Lower leg skin (tissue), 3 donors: Measurements from ENCODE around the gene SVBP.

ENCODE experiments used
- CTCF ChIP-seq, 3 donors: fragments of 450-650 bp; IDR thresholded peaks; one replicate each; pipeline ENCODE4 v1.5.1; 2016; ENCODE audit warnings: antibody characterized with exemption in 3 of 3, mild to moderate bottlenecking in 3 of 3, moderate library complexity in 2 of 3
- POLR2A ChIP-seq, 2 donors: fragments of 450-650 bp; IDR thresholded peaks; one replicate each; pipeline ENCODE4 v1.6.1; 2016 to 2017; ENCODE audit warnings: antibody characterized with exemption in 2 of 2, mild to moderate bottlenecking in 1 of 2, moderate library complexity in 1 of 2

DNA sequence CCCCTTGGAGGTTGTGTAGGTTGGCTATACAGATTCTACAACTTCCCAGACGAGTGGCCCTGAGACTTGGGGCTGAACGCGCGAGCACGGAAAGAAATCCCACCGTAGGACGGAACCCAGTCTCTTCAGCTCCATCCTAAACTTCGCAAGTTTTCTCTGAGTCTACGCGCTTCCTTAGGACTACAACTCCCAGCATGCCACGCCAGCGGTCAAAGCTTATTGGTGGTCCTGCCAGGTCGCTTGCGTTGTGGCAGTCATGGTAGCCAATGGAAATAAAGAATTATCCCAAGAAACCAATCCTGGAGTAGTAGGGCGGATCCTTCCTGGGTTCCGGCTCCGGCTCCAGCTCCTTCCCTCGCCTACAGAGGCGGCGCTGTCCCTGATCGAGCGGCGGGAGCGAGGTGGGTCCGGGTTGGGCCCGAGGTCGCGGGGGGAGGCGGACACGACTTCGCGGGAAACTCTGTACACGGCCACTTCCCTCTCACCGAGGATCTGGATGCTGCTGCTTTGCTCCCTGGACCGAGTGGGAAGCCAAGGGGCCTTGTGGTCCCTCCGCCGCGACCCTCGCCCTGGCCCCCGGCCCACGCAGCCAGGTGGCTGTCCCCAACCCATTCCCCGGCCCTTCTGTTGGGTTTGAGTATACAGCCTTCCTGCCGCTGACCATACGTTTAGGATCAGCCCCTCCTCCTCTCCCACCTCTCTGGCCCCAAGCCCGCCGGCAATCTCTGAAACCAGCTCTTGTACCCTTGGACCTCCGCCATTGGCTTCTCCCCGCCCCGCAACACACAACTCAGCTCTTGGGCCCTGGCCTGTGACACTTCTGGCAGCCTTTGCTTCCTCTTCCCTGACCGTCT lies 29.3 kb upstream of the SVBP start, which contains the start of gene ZNF691:
- no peak for TF ChIP-seq CTCF (IDR thresholded peaks at IDR 0.05)
- TF ChIP-seq POLR2A (IDR thresholded peaks at IDR 0.05), result peak in 1 of 2 donors; percentile 18
